ENCODE results near the gene ZNF414. TPM values are rescaled to one million over a fixed set of nuclear protein-coding genes. Genes with fewer than 3 reads are reported as not detected.

ZNF414 gene
- total and polyA plus RNA-seq, 10 of the 15 experiments (the other 5 are each of a cell fraction or from before 2014, with no cell fraction given) = 0.16 to 23.7 (median 5.3) TPM; not detected in 1

DNA sequence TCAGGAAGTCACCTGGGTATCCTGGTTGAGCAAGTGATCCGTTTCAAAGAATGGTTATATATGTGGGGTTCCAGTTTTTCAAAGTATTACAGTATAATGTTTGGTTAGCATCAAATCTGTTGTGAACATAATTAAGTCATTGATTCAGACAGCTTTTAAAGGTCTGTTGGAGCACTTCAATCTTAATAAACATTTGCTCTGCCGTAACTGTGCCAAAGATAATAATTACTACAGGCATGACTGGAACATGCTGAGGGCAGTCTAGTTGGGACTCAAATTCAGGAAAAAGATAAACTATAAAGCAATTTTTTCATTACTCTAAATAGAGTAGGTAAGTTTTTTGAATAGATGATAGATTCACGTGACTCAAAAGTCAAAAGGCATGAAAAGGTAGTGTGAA, 45.8 kb downstream of the ZNF414 start:
- no TSS peak for BruUV-seq (replicated peaks)
- 98% methylated on average over 3 of the region's 3 CpGs for WGBS (ENCODE audit: insufficient coverage, insufficient replicate concordance, low lambda C conversion rate, missing lambda C conversion rate)
- TF ChIP-seq EZH2 (IDR thresholded peaks at IDR 0.05; ENCODE audit: borderline replicate concordance, control insufficient read depth, low read depth, low read length) (no peak), MYB (IDR thresholded peaks at IDR 0.05; ENCODE audit: borderline replicate concordance, low read depth, low read length) (no peak), KLF5 (IDR thresholded peaks at IDR 0.05; ENCODE audit: partially characterized antibody) (no peak), SRF (IDR thresholded peaks at IDR 0.05; ENCODE audit: low read depth in 2 of 2, low read length in 2 of 2) (no peak)
- FAIRE-seq (no peak), DNase-seq (ENCODE audit: low read depth, low spot score) (no peak), ATAC-seq (no peak)
- in situ Hi-C loops (cut with MboI) = no loop called here
- peaks cover 6% of the 10 kb centered on the region for H4K20me1 ChIP-seq (ENCODE audit: control insufficient read depth, insufficient read depth)
- ChIA-PET SMC1A (ENCODE audit: uncharacterized antibody, unreplicated experiment) (interaction anchor here (2.7 kb wide), 1 partner anchor 20 kb away, joined by 8 read pairs; no protein-coding TSS in a partner anchor), POLR2A (no interaction called here), CTCF (no interaction called here), RAD21 (ENCODE audit: unreplicated experiment) (no interaction called here)
- peaks cover 14% of the 10 kb centered on the region for H3K79me2 ChIP-seq (ENCODE audit: control insufficient read depth, insufficient read depth, low read length)
- no peak overlapping the region for H3K4me3 ChIP-seq
- no peaks in the 10 kb centered on the region for H3K9me3 ChIP-seq (replicated peaks; ENCODE audit: control insufficient read depth, insufficient read depth, low read length)
- no peak overlapping the region for H3K4me2 ChIP-seq (ENCODE audit: control insufficient read depth, insufficient read depth)
- H3K9ac ChIP-seq (ENCODE audit: control insufficient read depth, insufficient read depth, low read length) = no peak overlapping the region
- H2AFZ ChIP-seq (ENCODE audit: control insufficient read depth, low read depth, low read length) = no peak overlapping the region
- peaks cover 43 to 46% of the 10 kb centered on the region in 2 experiments for H3K36me3 ChIP-seq (ENCODE audit: control insufficient read depth in 2 of 2, insufficient read depth in 2 of 2, low read length in 1 of 2)
- H3K27me3 ChIP-seq (replicated peaks in 1 of 2; ENCODE audit: control insufficient read depth in 2 of 2, insufficient read depth in 2 of 2, low read length in 1 of 2) = no peaks in the 10 kb centered on the region
- intact Hi-C loops (cut with micrococcal nuclease; ENCODE audit: unreplicated experiment) = no loop called here
- peaks cover 12% of the 10 kb centered on the region for H3K4me1 ChIP-seq (ENCODE audit: control insufficient read depth, insufficient read depth, low read length)
- H3K27ac ChIP-seq (ENCODE audit: control insufficient read depth, insufficient read depth) = no peak overlapping the region

GRCh38 chr19:8466018-8466417, 47.9 kb downstream of the ZNF414 start:
- intact Hi-C loops (cut with micrococcal nuclease; ENCODE audit: unreplicated experiment) = no loop called here
- TF ChIP-seq PAX8 (IDR thresholded peaks at IDR 0.05) (no peak), CBFB (IDR thresholded peaks at IDR 0.05; ENCODE audit: low read depth) (no peak), RAD51 (IDR thresholded peaks at IDR 0.05) (no peak), BACH1 (IDR thresholded peaks at IDR 0.05; ENCODE audit: borderline replicate concordance) (no peak), STAT1 (conservative IDR thresholded peaks at IDR 0.05) (no peak), CEBPB (IDR thresholded peaks at IDR 0.05; ENCODE audit: borderline replicate concordance in 1 of 2, low read depth in 2 of 2, low read length in 2 of 2) (no peak), BMI1 (IDR thresholded peaks at IDR 0.05; ENCODE audit: borderline replicate concordance) (no peak)
- TF ChIP-seq, protein P1, sequence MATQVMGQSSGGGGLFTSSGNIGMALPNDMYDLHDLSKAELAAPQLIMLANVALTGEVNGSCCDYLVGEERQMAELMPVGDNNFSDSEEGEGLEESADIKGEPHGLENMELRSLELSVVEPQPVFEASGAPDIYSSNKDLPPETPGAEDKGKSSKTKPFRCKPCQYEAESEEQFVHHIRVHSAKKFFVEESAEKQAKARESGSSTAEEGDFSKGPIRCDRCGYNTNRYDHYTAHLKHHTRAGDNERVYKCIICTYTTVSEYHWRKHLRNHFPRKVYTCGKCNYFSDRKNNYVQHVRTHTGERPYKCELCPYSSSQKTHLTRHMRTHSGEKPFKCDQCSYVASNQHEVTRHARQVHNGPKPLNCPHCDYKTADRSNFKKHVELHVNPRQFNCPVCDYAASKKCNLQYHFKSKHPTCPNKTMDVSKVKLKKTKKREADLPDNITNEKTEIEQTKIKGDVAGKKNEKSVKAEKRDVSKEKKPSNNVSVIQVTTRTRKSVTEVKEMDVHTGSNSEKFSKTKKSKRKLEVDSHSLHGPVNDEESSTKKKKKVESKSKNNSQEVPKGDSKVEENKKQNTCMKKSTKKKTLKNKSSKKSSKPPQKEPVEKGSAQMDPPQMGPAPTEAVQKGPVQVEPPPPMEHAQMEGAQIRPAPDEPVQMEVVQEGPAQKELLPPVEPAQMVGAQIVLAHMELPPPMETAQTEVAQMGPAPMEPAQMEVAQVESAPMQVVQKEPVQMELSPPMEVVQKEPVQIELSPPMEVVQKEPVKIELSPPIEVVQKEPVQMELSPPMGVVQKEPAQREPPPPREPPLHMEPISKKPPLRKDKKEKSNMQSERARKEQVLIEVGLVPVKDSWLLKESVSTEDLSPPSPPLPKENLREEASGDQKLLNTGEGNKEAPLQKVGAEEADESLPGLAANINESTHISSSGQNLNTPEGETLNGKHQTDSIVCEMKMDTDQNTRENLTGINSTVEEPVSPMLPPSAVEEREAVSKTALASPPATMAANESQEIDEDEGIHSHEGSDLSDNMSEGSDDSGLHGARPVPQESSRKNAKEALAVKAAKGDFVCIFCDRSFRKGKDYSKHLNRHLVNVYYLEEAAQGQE (IDR thresholded peaks at IDR 0.05; ENCODE audit: low read depth, low read length) = no peak

More at GRCh38 chr19:8466018-8466417, 47.9 kb downstream of the ZNF414 start:
- BruUV-seq (replicated peaks) = no TSS peak
- no peak for FAIRE-seq
- Histone ChIP-seq H4K20me1 (ENCODE audit: control insufficient read depth, insufficient read depth) (peaks cover 15% of the 10 kb centered on the region), H3K27me3 (replicated peaks in 1 of 2; ENCODE audit: control insufficient read depth in 2 of 2, insufficient read depth in 2 of 2, low read length in 1 of 2) (no peaks in the 10 kb centered on the region), H3K36me3 (ENCODE audit: control insufficient read depth in 2 of 2, insufficient read depth in 2 of 2, low read length in 1 of 2) (peaks cover 45 to 56% of the 10 kb centered on the region in 2 experiments), H3K4me3 (no peak overlapping the region), H3K4me1 (ENCODE audit: control insufficient read depth, insufficient read depth, low read length) (no peaks in the 10 kb centered on the region; the same call in 1 of the 2 replicates), H3K4me2 (ENCODE audit: control insufficient read depth, insufficient read depth) (no peak overlapping the region), H3K9ac (ENCODE audit: control insufficient read depth, insufficient read depth, low read length) (no peak overlapping the region), H3K27ac (ENCODE audit: control insufficient read depth, insufficient read depth) (no peak overlapping the region), H3K79me2 (ENCODE audit: control insufficient read depth, insufficient read depth, low read length) (peaks cover 34% of the 10 kb centered on the region), H2AFZ (ENCODE audit: control insufficient read depth, low read depth, low read length) (no peak overlapping the region), H3K9me3 (replicated peaks; ENCODE audit: control insufficient read depth, insufficient read depth, low read length) (no peaks in the 10 kb centered on the region)
- in situ Hi-C loops (cut with MboI) = no loop called here
- ChIA-PET SMC1A (ENCODE audit: uncharacterized antibody, unreplicated experiment) (interaction anchor here (2.7 kb wide), 1 partner anchor 18 kb away, joined by 8 read pairs; no protein-coding TSS in a partner anchor), CTCF (interaction anchor here (1.4 kb wide), 1 partner anchor 114 kb away, joined by 3 read pairs; no protein-coding TSS in a partner anchor), RAD21 (ENCODE audit: unreplicated experiment) (no interaction called here), POLR2A (no interaction called here)
- no peak for ATAC-seq
- WGBS (ENCODE audit: insufficient coverage, insufficient replicate concordance, low lambda C conversion rate, missing lambda C conversion rate) = 80% methylated on average over 4 of the region's 4 CpGs
- no peak for DNase-seq (ENCODE audit: low read depth, low spot score)

Measured in GM12878 (cell line).